ENCODE results near the gene ETV4. TPM values are rescaled to one million over a fixed set of nuclear protein-coding genes. Genes with fewer than 3 reads are reported as not detected.

ETV4 gene
- total RNA-seq, 1 experiment from 2014 or later: 37.8 TPM

DNA sequence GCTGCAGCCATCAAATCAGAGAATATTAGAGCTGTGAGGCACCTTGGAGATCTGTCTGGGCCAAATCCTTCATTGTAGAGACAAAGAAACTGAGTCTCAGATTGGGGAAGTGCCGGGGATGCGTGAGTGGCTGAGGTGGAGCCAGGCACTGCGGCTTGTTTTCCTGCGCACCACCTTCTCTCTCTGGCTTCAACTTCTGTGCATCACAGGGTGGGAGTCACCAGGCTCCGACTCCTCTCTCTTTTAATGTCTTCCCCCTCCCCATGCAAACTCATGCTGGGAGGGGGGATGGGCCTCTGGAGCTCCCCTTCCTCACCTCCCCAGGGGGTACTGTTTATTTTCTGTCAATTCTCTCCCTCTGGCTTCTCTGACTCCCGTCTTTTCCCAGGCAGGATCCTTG is 8.7 kb upstream of the ETV4 start:
- no peak overlapping the region for H3K27ac Mint-ChIP-seq (ENCODE audit: unreplicated experiment)
- Histone ChIP-seq H3K9me3 (no peaks in the 10 kb centered on the region), H3K27me3 (replicated peaks; ENCODE audit: control insufficient read depth, insufficient read depth, low read length) (no peaks in the 10 kb centered on the region), H3K4me3 (ENCODE audit: low read depth, low read length) (no peak overlapping the region), H3K36me3 (ENCODE audit: control insufficient read depth, insufficient read depth, low read length) (no peaks in the 10 kb centered on the region), H3K4me1 (peaks cover 49% of the 10 kb centered on the region)
- no peaks in the 10 kb centered on the region for H3K9me3 Mint-ChIP-seq (ENCODE audit: unreplicated experiment)
- H3K27me3 Mint-ChIP-seq (ENCODE audit: insufficient read depth, unreplicated experiment): no peaks in the 10 kb centered on the region
- DNase-seq: no peak
- no TSS peak for BruUV-seq (replicated peaks)
- peaks cover 27% of the 10 kb centered on the region for H3K4me1 Mint-ChIP-seq (ENCODE audit: low read depth, unreplicated experiment)
- ChIA-PET CTCF (interaction anchor here (1.4 kb wide), 1 partner anchor 10 kb away, joined by 3 read pairs; no protein-coding TSS in a partner anchor), POLR2A (no interaction called here)
- intact Hi-C loops (cut with micrococcal nuclease; ENCODE audit: unreplicated experiment): loop anchor here (2.0 kb wide), 1 partner anchor 34 kb away; no protein-coding TSS in a partner anchor
- no peak overlapping the region for H3K4me3 Mint-ChIP-seq (ENCODE audit: unreplicated experiment)
- H3K36me3 Mint-ChIP-seq (ENCODE audit: insufficient read depth, unreplicated experiment): no peaks in the 10 kb centered on the region
- TF ChIP-seq, protein P1, sequence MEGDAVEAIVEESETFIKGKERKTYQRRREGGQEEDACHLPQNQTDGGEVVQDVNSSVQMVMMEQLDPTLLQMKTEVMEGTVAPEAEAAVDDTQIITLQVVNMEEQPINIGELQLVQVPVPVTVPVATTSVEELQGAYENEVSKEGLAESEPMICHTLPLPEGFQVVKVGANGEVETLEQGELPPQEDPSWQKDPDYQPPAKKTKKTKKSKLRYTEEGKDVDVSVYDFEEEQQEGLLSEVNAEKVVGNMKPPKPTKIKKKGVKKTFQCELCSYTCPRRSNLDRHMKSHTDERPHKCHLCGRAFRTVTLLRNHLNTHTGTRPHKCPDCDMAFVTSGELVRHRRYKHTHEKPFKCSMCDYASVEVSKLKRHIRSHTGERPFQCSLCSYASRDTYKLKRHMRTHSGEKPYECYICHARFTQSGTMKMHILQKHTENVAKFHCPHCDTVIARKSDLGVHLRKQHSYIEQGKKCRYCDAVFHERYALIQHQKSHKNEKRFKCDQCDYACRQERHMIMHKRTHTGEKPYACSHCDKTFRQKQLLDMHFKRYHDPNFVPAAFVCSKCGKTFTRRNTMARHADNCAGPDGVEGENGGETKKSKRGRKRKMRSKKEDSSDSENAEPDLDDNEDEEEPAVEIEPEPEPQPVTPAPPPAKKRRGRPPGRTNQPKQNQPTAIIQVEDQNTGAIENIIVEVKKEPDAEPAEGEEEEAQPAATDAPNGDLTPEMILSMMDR (IDR thresholded peaks at IDR 0.05; ENCODE audit: insufficient read depth in 1 of 2, low read depth in 1 of 2, low read length in 1 of 2, severe bottlenecking in 1 of 2, unreplicated experiment in 1 of 2): no peak

DNA sequence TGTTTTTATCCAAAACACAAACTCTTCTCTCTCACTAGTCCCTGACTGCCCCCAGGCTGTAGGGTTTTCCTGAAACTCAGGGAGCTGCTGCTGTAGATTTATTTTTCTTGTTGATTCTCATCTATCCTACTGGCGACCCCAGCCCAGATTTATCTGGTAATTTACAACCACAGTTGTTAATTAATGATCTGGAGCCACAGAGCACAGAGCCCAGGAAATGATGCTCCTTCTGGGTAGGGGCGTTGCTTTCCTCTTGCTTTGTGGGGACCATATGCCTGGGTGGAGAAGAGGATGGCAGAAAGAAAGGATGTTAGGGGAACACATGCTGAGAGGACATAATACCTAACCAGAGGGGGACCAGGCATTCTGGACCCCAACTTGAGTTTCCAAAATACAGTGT is 7.4 kb upstream of the ETV4 start:
- Histone ChIP-seq H3K4me1 (peaks cover 41% of the 10 kb centered on the region), H3K27me3 (replicated peaks; ENCODE audit: control insufficient read depth, insufficient read depth, low read length) (no peaks in the 10 kb centered on the region), H3K9me3 (no peaks in the 10 kb centered on the region), H3K36me3 (ENCODE audit: control insufficient read depth, insufficient read depth, low read length) (no peaks in the 10 kb centered on the region), H3K4me3 (ENCODE audit: low read depth, low read length) (no peak overlapping the region)
- no peaks in the 10 kb centered on the region for H3K27me3 Mint-ChIP-seq (ENCODE audit: insufficient read depth, unreplicated experiment)
- ChIA-PET CTCF (no interaction called here), POLR2A (no interaction called here)
- no peaks in the 10 kb centered on the region for H3K36me3 Mint-ChIP-seq (ENCODE audit: insufficient read depth, unreplicated experiment)
- intact Hi-C loops (cut with micrococcal nuclease; ENCODE audit: unreplicated experiment): no loop called here
- DNase-seq: no peak
- H3K27ac Mint-ChIP-seq (ENCODE audit: unreplicated experiment): no peak overlapping the region
- H3K4me3 Mint-ChIP-seq (ENCODE audit: unreplicated experiment): no peak overlapping the region
- no peaks in the 10 kb centered on the region for H3K9me3 Mint-ChIP-seq (ENCODE audit: unreplicated experiment)
- TF ChIP-seq, protein P1 (IDR thresholded peaks at IDR 0.05; ENCODE audit: insufficient read depth in 1 of 2, low read depth in 1 of 2, low read length in 1 of 2, severe bottlenecking in 1 of 2, unreplicated experiment in 1 of 2): no peak
- H3K4me1 Mint-ChIP-seq (ENCODE audit: low read depth, unreplicated experiment): peaks cover 18% of the 10 kb centered on the region
- BruUV-seq (replicated peaks): no TSS peak

DNA sequence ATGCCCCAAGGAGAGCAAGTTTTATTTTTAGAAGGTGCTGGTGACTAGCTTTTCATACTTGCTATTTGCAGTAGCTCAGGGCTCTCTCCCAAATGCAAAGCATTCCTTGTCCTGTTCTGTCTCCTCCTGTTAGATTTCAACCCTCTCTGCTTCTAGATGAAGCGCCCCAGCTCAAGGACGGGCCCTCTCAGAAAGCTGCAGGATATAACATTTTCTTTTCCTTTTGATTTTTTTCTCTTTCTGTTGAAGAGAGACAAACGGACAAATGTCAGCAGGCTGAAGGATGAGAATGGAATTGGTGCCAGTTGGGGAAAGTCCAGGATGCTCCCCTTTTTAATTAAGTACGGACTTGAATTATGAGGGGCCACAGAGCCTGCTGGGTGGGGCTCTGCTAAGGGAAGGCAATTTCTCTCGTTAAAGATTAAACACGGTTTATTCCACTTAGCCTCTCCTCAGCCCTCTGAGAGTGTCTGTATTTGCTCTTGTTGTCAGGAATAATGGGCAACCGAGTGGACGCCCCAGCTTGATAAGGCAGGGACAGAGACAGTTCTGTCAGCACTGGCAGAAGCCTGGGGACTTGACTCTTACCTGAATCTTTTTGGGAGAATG is 6.2 kb upstream of the ETV4 start:
- TF ChIP-seq, protein P1 (IDR thresholded peaks at IDR 0.05; ENCODE audit: insufficient read depth in 1 of 2, low read depth in 1 of 2, low read length in 1 of 2, severe bottlenecking in 1 of 2, unreplicated experiment in 1 of 2): no peak
- Histone ChIP-seq H3K4me1 (peaks cover 41% of the 10 kb centered on the region), H3K9me3 (no peaks in the 10 kb centered on the region), H3K27me3 (replicated peaks; ENCODE audit: control insufficient read depth, insufficient read depth, low read length) (no peaks in the 10 kb centered on the region), H3K4me3 (ENCODE audit: low read depth, low read length) (no peak overlapping the region), H3K36me3 (ENCODE audit: control insufficient read depth, insufficient read depth, low read length) (no peaks in the 10 kb centered on the region)
- Mint-ChIP-seq H3K27me3 (ENCODE audit: insufficient read depth, unreplicated experiment) (no peaks in the 10 kb centered on the region), H3K4me1 (ENCODE audit: low read depth, unreplicated experiment) (peaks cover 18% of the 10 kb centered on the region), H3K4me3 (ENCODE audit: unreplicated experiment) (peak overlapping the region; percentile 40), H3K36me3 (ENCODE audit: insufficient read depth, unreplicated experiment) (no peaks in the 10 kb centered on the region), H3K27ac (ENCODE audit: unreplicated experiment) (peak overlapping the region; percentile 36), H3K9me3 (ENCODE audit: unreplicated experiment) (no peaks in the 10 kb centered on the region)
- ChIA-PET CTCF (interaction anchor here (1.0 to 1.1 kb wide), 2 partner anchors 68 to 137 kb away, joined by 3 to 5 read pairs; partner anchors contain the start of gene DHX8), POLR2A (no interaction called here)
- BruUV-seq (replicated peaks): no TSS peak
- intact Hi-C loops (cut with micrococcal nuclease; ENCODE audit: unreplicated experiment): no loop called here
- DNase-seq: peak; percentile 35 to 52
